ENCODE data around the gene GABBR2.

DNA sequence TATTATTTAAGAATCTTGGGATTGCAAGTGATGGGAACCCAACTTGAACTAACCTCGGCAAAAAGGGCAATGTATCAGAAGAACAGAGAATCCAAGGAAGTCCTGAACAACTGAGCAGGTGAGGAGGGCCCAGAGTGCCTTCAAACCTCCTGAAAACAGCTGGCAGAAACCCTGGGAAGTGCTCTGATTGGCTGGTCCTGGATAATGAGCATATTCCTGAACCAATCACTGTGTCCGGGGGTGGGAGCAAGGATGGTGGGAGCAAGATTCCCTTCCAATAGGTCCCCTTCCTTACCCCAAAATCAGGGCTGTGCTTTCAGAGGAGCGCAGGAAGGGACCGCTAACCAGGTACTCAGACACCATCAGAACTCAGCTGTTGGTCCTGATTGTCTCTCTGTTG, 421.4 kb downstream of the GABBR2 start:
- TF ChIP-seq TEAD4 (IDR thresholded peaks at IDR 0.05) (no peak), EP300 (IDR thresholded peaks at IDR 0.05; ENCODE audit: borderline replicate concordance) (no peak)
